ENCODE results near the gene DIPK1A. TPM values are rescaled to one million over a fixed set of nuclear protein-coding genes. Genes with fewer than 3 reads are reported as not detected.
A peak's percentile ranks its signal among the peaks of the same experiment; 100 is the strongest.
"Not testable (repeated sequence)": the region's sequence is repeated elsewhere in the genome, so short reads cannot be mapped to it uniquely, and the experiment has no call there.

DIPK1A gene
- total RNA-seq, 1 donor from 2014 or later: 16.0 TPM

DNA sequence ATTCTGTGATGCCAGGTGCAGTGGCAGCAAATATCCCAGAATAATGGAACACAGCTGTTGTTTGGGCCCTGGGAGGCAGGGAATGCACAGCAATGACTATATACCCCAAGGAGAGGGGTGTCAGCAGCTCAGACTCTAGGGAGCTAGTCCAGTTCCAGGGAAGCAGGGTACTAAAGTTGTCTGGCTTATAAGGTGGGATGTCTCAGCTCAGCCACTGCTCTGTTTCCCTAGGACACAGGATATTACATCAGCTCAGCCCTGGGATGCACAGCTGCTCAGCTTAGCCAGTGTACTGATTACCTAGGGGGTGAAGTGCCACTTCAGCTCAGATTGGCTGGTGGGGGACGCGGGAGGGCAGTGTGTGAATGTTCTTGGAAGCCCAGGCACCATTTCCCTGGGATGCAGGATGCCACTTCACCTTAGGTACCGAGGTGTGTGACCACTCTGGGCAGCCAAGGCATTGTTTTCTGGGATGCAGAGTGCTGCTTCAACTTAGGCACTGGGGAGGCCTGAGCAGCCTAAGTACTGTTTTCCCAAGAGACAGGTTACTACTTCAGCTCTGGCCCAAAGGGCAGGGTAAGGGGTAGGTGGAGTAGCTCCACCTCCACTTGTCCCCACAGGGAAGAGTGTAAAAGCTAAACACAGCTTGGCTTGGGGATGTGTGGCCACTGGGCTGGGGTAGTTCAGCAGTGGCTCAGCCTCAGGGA, 59.4 kb downstream of the DIPK1A start:
- no peak for ATAC-seq (ENCODE audit: low read depth)
- CTCF ChIA-PET: interaction anchor here (1.5 kb wide), 2 partner anchors 42 to 92 kb away, joined by 3 to 5 read pairs; no protein-coding TSS in a partner anchor
- intact Hi-C loops (cut with micrococcal nuclease): loop anchor here (2.0 kb wide), 1 partner anchor 15 kb away; no protein-coding TSS in a partner anchor
- peaks cover 15% of the 10 kb centered on the region for H3K9me3 Mint-ChIP-seq
- H3K27ac Mint-ChIP-seq: no peak overlapping the region
- POLR2A ChIA-PET: interaction anchor here (0.5 to 1.4 kb wide), 5 partner anchors 11 to 136 kb away, joined by 3 to 5 read pairs (median 4); no protein-coding TSS in a partner anchor
- H3K36me3 Mint-ChIP-seq (ENCODE audit: low read depth): peaks cover 37% of the 10 kb centered on the region
- H3K4me3 Mint-ChIP-seq: no peak overlapping the region
- DNase-seq: no peak
- TF ChIP-seq CTCF (IDR thresholded peaks at IDR 0.05): no peak
- peaks cover 61% of the 10 kb centered on the region for H3K4me1 Mint-ChIP-seq
- H3K27me3 Mint-ChIP-seq: no peaks in the 10 kb centered on the region

DNA sequence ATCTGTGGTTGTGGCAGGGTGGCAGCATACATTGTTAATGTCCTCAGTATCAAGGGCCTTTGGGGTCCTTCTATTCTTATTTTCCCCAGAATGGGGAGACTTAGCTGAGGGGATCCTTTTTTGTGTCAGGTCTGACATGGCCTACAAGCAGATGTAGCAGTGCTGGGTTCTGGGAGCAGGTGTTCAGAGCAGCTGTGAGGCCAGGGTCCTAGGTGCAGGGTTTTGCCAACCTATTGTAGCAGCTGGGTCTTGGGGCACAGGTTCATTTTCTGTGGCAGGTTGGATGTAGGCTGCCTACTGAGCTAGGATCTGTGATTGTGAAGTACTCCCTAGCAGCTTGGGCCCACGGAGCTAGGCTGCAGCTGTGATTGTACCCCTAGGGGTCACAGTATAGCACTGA, 60.1 kb downstream of the DIPK1A start:
- no peak overlapping the region for H3K27ac Mint-ChIP-seq
- no peak overlapping the region for H3K4me3 Mint-ChIP-seq
- ChIA-PET CTCF (interaction anchor here (0.9 to 1.5 kb wide), 3 partner anchors 42 to 93 kb away, joined by 3 to 5 read pairs (median 3); partner anchors contain the start of gene RPL5), POLR2A (interaction anchor here (0.9 to 1.4 kb wide), 3 partner anchors 10 to 59 kb away, joined by 3 to 5 read pairs (median 4); no protein-coding TSS in a partner anchor)
- peaks cover 37% of the 10 kb centered on the region for H3K36me3 Mint-ChIP-seq (ENCODE audit: low read depth)
- DNase-seq (no peak), ATAC-seq (ENCODE audit: low read depth) (no peak)
- intact Hi-C loops (cut with micrococcal nuclease): no loop called here
- peaks cover 61% of the 10 kb centered on the region for H3K4me1 Mint-ChIP-seq
- H3K9me3 Mint-ChIP-seq: peaks cover 15% of the 10 kb centered on the region
- no peak for TF ChIP-seq CTCF (IDR thresholded peaks at IDR 0.05)
- no peaks in the 10 kb centered on the region for H3K27me3 Mint-ChIP-seq

GRCh38 chr1:92900539-92900938, 60.7 kb downstream of the DIPK1A start:
- CTCF ChIA-PET: interaction anchor here (0.9 kb wide), 1 partner anchor 69 kb away, joined by 3 read pairs; the partner anchor contains the start of gene RPL5
- Mint-ChIP-seq H3K27ac (no peak overlapping the region), H3K9me3 (peaks cover 15% of the 10 kb centered on the region), H3K4me3 (no peak overlapping the region), H3K27me3 (no peaks in the 10 kb centered on the region), H3K36me3 (ENCODE audit: low read depth) (peaks cover 31% of the 10 kb centered on the region), H3K4me1 (peaks cover 63% of the 10 kb centered on the region)
- TF ChIP-seq CTCF (IDR thresholded peaks at IDR 0.05): no peak
- DNase-seq (no peak), ATAC-seq (ENCODE audit: low read depth) (no peak)
- intact Hi-C loops (cut with micrococcal nuclease): no loop called here
- POLR2A ChIA-PET: interaction anchor here (1.1 kb wide), 1 partner anchor 26 kb away, joined by 5 read pairs; no protein-coding TSS in a partner anchor

DNA sequence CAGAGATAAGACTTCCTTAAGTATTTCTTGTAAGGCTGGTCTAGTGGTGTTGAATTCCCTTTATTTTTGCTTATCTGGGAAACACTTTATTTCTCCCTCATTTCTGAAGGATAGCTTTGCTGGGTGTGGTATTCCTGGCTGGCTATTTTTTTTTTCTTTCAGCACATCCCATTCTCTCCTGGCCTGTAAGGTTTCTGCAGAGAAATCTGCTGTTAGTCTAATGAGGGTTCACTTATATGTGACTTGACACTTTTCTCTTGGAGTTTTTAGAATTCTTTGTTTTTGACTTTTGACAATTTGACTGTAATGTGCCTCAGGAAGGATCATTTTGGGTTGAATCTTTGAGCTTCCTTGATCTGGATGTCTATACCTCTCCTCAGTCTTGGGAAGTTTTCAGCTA, 61.5 kb downstream of the DIPK1A start:
- Mint-ChIP-seq H3K4me3 (no peak overlapping the region), H3K27ac (no peak overlapping the region), H3K36me3 (ENCODE audit: low read depth) (peaks cover 29% of the 10 kb centered on the region), H3K9me3 (peaks cover 15% of the 10 kb centered on the region), H3K4me1 (peaks cover 61% of the 10 kb centered on the region), H3K27me3 (no peaks in the 10 kb centered on the region)
- DNase-seq: no peak
- CTCF ChIA-PET: interaction anchor here (1.3 kb wide), 1 partner anchor 94 kb away, joined by 3 read pairs; no protein-coding TSS in a partner anchor
- no peak for ATAC-seq (ENCODE audit: low read depth)
- POLR2A ChIA-PET: no interaction called here
- intact Hi-C loops (cut with micrococcal nuclease): no loop called here
- no peak for TF ChIP-seq CTCF (IDR thresholded peaks at IDR 0.05)

GRCh38 chr1:92898053-92898452, 63.2 kb downstream of the DIPK1A start:
- POLR2A ChIA-PET; DNase-seq; H3K27me3 Mint-ChIP-seq; CTCF ChIA-PET; intact Hi-C loops (cut with micrococcal nuclease): not testable (repeated sequence)
- Mint-ChIP-seq H3K4me1 (peaks cover 47% of the 10 kb centered on the region), H3K36me3 (ENCODE audit: low read depth) (peaks cover 29% of the 10 kb centered on the region), H3K27ac (peak overlapping the region; percentile 8), H3K4me3 (peak overlapping the region; percentile 12), H3K9me3 (peaks cover 15% of the 10 kb centered on the region)
- peak; percentile 75 for ATAC-seq (ENCODE audit: low read depth)
